ENCODE data around the gene HTR3D. TPM values are rescaled to one million over a fixed set of nuclear protein-coding genes. Genes with fewer than 3 reads are reported as not detected.
"Not testable (repeated sequence)": the region's sequence is repeated elsewhere in the genome, so short reads cannot be mapped to it uniquely, and the experiment has no call there.

The HTR3D gene
- polyA plus RNA-seq, 3 donors from 2014 or later: not detected

DNA sequence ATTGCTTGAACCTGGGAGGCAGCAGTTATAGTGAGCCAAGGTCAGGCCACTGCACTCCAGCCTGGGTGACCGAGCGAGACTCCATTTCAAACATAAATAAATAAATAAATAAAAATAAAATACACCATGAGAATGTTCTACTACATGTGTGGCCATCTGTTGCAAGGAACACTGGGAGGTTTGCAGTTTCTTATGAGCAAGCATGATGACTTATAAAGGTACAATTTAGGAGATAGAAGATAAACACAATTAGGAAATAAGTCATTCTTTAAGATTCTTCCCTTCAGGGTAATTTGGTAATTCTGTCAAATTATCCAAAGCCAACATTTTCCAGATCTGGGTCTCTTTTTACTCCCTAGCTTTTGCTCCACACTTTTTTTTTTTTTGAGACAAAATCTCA is 34.7 kb downstream of the HTR3D start:
- Mint-ChIP-seq H3K36me3 (no peaks in the 10 kb centered on the region), H3K4me1 (no peaks in the 10 kb centered on the region), H3K27me3 (ENCODE audit: low read depth in 3 of 3) (peaks cover 3 to 7% (median 6%) of the 10 kb centered on the region in 3 donors), H3K27ac (no peak overlapping the region), H3K4me3 (no peak overlapping the region), H3K9me3 (no peaks in the 10 kb centered on the region)
- DNase-seq: no peak

GRCh38 chr3:184067573-184068055 is 36.1 kb downstream of the HTR3D start:
- H3K4me1 Mint-ChIP-seq: no peaks in the 10 kb centered on the region
- no peak overlapping the region for H3K27ac Mint-ChIP-seq
- H3K4me3 Mint-ChIP-seq: no peak overlapping the region
- H3K36me3 Mint-ChIP-seq: no peaks in the 10 kb centered on the region
- H3K27me3 Mint-ChIP-seq (ENCODE audit: low read depth in 3 of 3): peaks cover 3 to 9% (median 6%) of the 10 kb centered on the region in 3 donors
- H3K9me3 Mint-ChIP-seq: no peaks in the 10 kb centered on the region
- no peak for DNase-seq

- no peak overlapping the region for H3K4me3 Mint-ChIP-seq
- H3K36me3 Mint-ChIP-seq: no peaks in the 10 kb centered on the region
- peaks cover 3 to 9% (median 4%) of the 10 kb centered on the region in 3 donors for H3K27me3 Mint-ChIP-seq (ENCODE audit: low read depth in 3 of 3)
- H3K9me3 Mint-ChIP-seq: no peaks in the 10 kb centered on the region
- H3K27ac Mint-ChIP-seq: no peak overlapping the region
- H3K4me1 Mint-ChIP-seq: no peaks in the 10 kb centered on the region
- no peak for DNase-seq
These were observed 36.8 kb downstream of the HTR3D start for GRCh38 chr3:184068344-184068743.

DNA sequence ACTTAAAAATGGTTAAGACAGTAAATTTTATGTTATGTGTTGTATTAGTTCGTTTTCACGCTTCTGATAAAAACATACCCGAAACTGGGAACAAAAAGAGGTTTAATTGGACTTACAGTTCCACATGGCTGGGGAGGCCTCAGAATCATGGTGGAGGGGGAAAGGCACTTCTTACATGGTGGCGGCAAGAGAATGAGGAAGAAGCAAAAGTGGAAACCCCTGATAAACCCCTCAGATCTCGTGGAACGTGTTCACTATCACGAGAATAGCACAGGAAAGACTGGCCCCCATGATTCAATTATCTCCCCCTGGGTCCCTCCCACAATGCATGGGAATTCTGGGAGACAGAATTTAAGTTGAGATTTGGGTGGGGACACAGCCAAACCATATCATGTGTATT is 39.6 kb downstream of the HTR3D start:
- H3K36me3 Mint-ChIP-seq: not testable (repeated sequence)

GRCh38 chr3:184073621-184074020 is 42.1 kb downstream of the HTR3D start:
- Mint-ChIP-seq H3K9me3 (no peaks in the 10 kb centered on the region), H3K27me3 (ENCODE audit: low read depth in 3 of 3) (peaks cover 6 to 7% (median 6%) of the 10 kb centered on the region in 3 donors), H3K4me1 (no peaks in the 10 kb centered on the region), H3K27ac (no peak overlapping the region), H3K4me3 (no peak overlapping the region), H3K36me3 (no peaks in the 10 kb centered on the region)
- no peak for DNase-seq

More for the DNA sequence above, 39.6 kb downstream of the HTR3D start:
- H3K4me3 Mint-ChIP-seq; H3K9me3 Mint-ChIP-seq; DNase-seq; H3K4me1 Mint-ChIP-seq; H3K27me3 Mint-ChIP-seq (ENCODE audit: low read depth in 3 of 3); H3K27ac Mint-ChIP-seq: not testable (repeated sequence)

GRCh38 chr3:184075901-184076300 is 44.4 kb downstream of the HTR3D start:
- H3K36me3 Mint-ChIP-seq: no peaks in the 10 kb centered on the region
- H3K27me3 Mint-ChIP-seq (ENCODE audit: low read depth in 3 of 3): peaks cover 6 to 10% (median 9%) of the 10 kb centered on the region in 3 donors
- H3K4me3 Mint-ChIP-seq: no peak overlapping the region
- no peak overlapping the region for H3K27ac Mint-ChIP-seq
- DNase-seq: no peak
- no peaks in the 10 kb centered on the region for H3K9me3 Mint-ChIP-seq
- H3K4me1 Mint-ChIP-seq: no peaks in the 10 kb centered on the region

DNA sequence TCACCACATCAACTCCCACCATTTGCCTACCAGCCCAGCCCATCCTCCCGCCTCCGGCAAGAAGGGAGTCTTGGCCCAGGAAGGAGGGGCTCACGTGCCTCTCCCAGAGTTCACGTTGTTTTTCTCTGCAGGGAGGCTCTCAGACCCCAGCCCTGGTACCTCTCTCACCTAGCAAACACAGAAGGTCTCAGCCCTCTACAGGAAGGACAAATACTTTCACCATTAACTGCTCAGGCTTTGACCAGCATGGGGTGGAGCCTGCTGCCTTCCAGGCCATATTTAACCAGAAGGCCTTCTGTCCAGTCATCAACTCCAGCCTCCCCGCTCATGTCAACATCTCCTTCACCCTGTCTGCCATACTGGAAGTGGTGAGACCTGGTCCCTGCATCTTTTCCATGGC is 46.3 kb downstream of the HTR3D start:
- peaks cover 0 to 3% (median 0%) of the 10 kb centered on the region in 6 donors for H3K9me3 Mint-ChIP-seq
- no peaks in the 10 kb centered on the region for H3K4me1 Mint-ChIP-seq
- H3K36me3 Mint-ChIP-seq: no peaks in the 10 kb centered on the region
- no peak for DNase-seq
- H3K4me3 Mint-ChIP-seq: no peak overlapping the region
- peaks cover 6 to 14% (median 7%) of the 10 kb centered on the region in 3 donors for H3K27me3 Mint-ChIP-seq (ENCODE audit: low read depth in 3 of 3)
- no peak overlapping the region for H3K27ac Mint-ChIP-seq

DNA sequence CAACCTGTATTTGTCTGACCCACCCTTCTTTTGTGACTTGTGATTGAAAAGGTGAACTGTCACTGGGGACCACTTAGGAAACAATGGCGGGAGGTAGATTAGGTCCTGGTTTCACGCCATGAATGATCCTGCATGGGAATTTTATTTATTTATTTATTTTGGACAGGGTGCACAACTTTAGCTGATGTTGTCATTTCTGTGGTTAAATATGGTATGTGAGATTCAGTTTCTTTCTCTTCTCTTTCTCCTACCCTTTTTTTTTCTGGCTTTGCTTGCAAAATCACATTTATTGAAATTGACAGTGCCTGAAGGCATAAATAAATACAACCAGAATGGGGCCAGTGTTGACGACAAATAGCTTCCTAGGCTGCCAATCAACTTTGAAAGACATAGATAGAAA is 47.3 kb downstream of the HTR3D start:
- Mint-ChIP-seq H3K36me3 (no peaks in the 10 kb centered on the region), H3K9me3 (peaks cover 0 to 3% (median 0%) of the 10 kb centered on the region in 6 donors), H3K27me3 (ENCODE audit: low read depth in 3 of 3) (peaks cover 6 to 14% (median 7%) of the 10 kb centered on the region in 3 donors), H3K4me3 (no peak overlapping the region), H3K4me1 (no peaks in the 10 kb centered on the region), H3K27ac (no peak overlapping the region)
- DNase-seq: no peak

DNA sequence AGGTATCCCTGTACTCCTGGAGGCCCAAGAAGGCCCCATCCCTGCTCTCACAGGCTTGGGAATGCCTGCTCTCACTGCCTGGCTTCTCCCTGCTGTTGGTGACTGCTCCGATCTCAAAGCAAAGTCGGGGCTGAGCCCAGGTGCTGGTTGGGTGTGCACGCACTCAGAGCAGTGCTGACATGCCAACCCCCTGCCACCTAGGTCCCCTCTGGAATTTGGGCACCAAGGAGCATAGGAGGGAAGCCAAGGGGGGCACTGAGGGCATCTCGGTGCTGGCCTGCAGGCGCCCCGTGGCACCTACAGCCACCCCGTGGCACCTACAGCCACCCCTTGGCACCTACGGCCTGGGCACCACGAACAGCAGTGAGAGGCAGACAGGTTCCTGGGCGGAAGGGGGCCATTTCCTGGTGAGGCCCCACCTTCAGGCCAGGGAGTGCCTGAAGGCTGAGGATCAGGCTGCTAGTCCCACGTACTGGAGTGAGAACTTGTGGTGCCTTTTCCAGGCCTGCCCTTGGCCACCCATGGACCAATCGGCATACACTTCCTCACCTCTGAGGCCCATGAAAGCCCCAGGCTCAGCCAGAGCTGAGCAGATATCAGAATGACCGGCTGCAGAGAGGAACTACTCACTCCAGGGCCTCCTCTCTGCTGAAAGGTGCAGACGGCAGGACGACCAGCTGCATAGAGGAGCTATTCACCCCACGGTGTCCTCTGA is 49.7 kb downstream of the HTR3D start:
- no peak for DNase-seq
- no peaks in the 10 kb centered on the region for H3K36me3 Mint-ChIP-seq
- no peak overlapping the region for H3K27ac Mint-ChIP-seq
- H3K4me3 Mint-ChIP-seq: no peak overlapping the region
- peaks cover 0 to 10% (median 4%) of the 10 kb centered on the region in 6 donors for H3K9me3 Mint-ChIP-seq
- peaks cover 1 to 10% (median 3%) of the 10 kb centered on the region in 3 donors for H3K27me3 Mint-ChIP-seq (ENCODE audit: low read depth in 3 of 3)
- H3K4me1 Mint-ChIP-seq: peaks cover 4 to 6% of the 10 kb centered on the region in 2 donors

DNA sequence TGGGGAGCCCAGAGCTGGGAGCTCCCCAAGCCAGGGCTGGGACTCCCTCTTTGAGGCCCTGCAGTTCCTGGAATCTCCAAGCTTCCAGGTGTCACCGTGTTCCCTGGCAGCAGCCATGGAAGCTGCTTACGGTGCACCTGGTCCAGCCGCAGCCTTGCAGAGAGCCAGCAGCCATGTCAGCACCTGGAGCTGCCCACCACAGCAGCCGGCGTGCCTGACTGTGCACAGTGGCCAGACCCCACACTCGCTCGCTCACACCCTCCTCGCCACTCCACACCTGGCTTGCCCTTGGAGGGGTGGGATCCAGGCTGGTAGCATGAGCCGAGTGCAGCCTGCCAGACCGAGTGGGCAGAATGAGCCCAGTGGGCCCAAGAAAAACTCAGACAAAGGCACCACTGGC is 50.5 kb downstream of the HTR3D start:
- Mint-ChIP-seq H3K4me3 (no peak overlapping the region), H3K9me3 (peaks cover 0 to 10% (median 4%) of the 10 kb centered on the region in 6 donors), H3K4me1 (peaks cover 4 to 6% of the 10 kb centered on the region in 2 donors), H3K36me3 (no peaks in the 10 kb centered on the region), H3K27me3 (ENCODE audit: low read depth in 3 of 3) (peaks cover 1 to 10% (median 3%) of the 10 kb centered on the region in 3 donors), H3K27ac (no peak overlapping the region)
- no peak for DNase-seq

DNA sequence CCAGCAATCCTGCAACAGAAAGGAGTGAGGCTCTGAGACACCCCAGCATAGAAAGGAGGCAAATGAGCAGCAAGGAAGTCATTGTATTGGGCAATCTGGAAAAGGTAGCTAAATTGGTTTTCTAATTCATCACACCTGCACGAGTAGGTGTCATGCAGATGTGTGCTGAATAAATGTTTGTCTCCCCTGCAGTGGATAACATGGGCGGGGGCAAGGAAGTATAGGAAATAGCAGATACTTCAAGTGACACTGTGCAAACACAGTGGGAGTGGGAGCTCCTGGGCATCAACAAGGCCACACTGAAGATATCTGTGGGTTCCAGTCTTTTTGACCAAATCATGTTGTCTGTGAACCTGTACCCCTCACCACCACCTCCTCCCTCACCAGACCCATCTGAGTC is 50.9 kb downstream of the HTR3D start:
- no peaks in the 10 kb centered on the region for H3K36me3 Mint-ChIP-seq
- H3K27ac Mint-ChIP-seq: no peak overlapping the region
- H3K4me3 Mint-ChIP-seq: no peak overlapping the region
- DNase-seq: no peak
- peaks cover 4 to 6% of the 10 kb centered on the region in 2 donors for H3K4me1 Mint-ChIP-seq
- peaks cover 1 to 10% (median 3%) of the 10 kb centered on the region in 3 donors for H3K27me3 Mint-ChIP-seq (ENCODE audit: low read depth in 3 of 3)
- peaks cover 0 to 10% (median 4%) of the 10 kb centered on the region in 6 donors for H3K9me3 Mint-ChIP-seq

GRCh38 chr3:184085389-184085852 is 53.9 kb downstream of the HTR3D start:
- peaks cover 0 to 4% (median 1%) of the 10 kb centered on the region in 3 donors for H3K27me3 Mint-ChIP-seq (ENCODE audit: low read depth in 3 of 3)
- no peaks in the 10 kb centered on the region for H3K36me3 Mint-ChIP-seq
- no peak overlapping the region for H3K4me3 Mint-ChIP-seq

More at GRCh38 chr3:184085389-184085852, 53.9 kb downstream of the HTR3D start:
- Mint-ChIP-seq H3K27ac (no peak overlapping the region), H3K9me3 (peaks cover 0 to 10% (median 4%) of the 10 kb centered on the region in 6 donors), H3K4me1 (peaks cover 4 to 6% of the 10 kb centered on the region in 2 donors)
- no peak for DNase-seq
